Fibroblast of lung (primary cell): ENCODE results near the gene ZNF443. TPM values are rescaled to one million over a fixed set of nuclear protein-coding genes. Genes with fewer than 3 reads are reported as not detected.
"Not testable (repeated sequence)": the region's sequence is repeated elsewhere in the genome, so short reads cannot be mapped to it uniquely, and the experiment has no call there.

ENCODE experiments used
- DNase-seq, 2 donors: peaks; one replicate each; pipeline versions ENCODE4 v3.0.0 to v3.0.0-alpha.2; 2010; ENCODE audit warnings: low read depth in 2 of 2
- H2AFZ ChIP-seq: 2 replicates; pipeline ENCODE4 v1.5.1; 2012; ENCODE audit warnings: low read length, control low read depth, inconsistent platforms
- H3K27ac ChIP-seq: 2 replicates; pipeline ENCODE4 v1.5.1; 2011; ENCODE audit warnings: low read length, control low read depth; ENCODE audit not compliant: insufficient read depth
- H3K27me3 ChIP-seq: 2 replicates; pipeline ENCODE4 v1.5.1; 2011; ENCODE audit warnings: mild to moderate bottlenecking, low read length; ENCODE audit not compliant: control insufficient read depth, insufficient read depth
- H3K36me3 ChIP-seq: 2 replicates; pipeline ENCODE4 v1.5.1; 2011; ENCODE audit warnings: low read length; ENCODE audit not compliant: control insufficient read depth, insufficient read depth
- H3K4me1 ChIP-seq: 2 replicates; pipeline ENCODE4 v1.5.1; 2011; ENCODE audit warnings: low read length; ENCODE audit not compliant: control insufficient read depth, insufficient read depth; ENCODE audit errors: extremely low read depth
- H3K4me2 ChIP-seq: 2 replicates; pipeline ENCODE4 v1.5.1; 2011; ENCODE audit warnings: low read length, control low read depth; ENCODE audit not compliant: insufficient read depth; ENCODE audit errors: extremely low read depth
- H3K4me3 ChIP-seq, 4 experiments: fragments of 200-600 bp in 1 of 4; sonication (generic) in 1 of 4; replicated peaks in 1 of 4; 2 replicates each; pipeline ENCODE4 v1.5.1; 2011 to 2016; ENCODE audit warnings: low read length in 4 of 4, low read depth in 3 of 4, mild to moderate bottlenecking in 3 of 4, control low read depth in 2 of 4, inconsistent platforms in 1 of 4, mixed read lengths in 1 of 4; ENCODE audit not compliant: insufficient read depth in 1 of 4; ENCODE audit errors: control extremely low read depth in 1 of 4
- H3K79me2 ChIP-seq: 2 replicates; pipeline ENCODE4 v1.5.1; 2012; ENCODE audit warnings: mild to moderate bottlenecking, low read length, inconsistent platforms; ENCODE audit not compliant: control insufficient read depth, insufficient read depth
- H3K9ac ChIP-seq: 2 replicates; pipeline ENCODE4 v1.5.1; 2011; ENCODE audit warnings: mild to moderate bottlenecking, low read length, control low read depth; ENCODE audit not compliant: insufficient read depth
- H3K9me3 ChIP-seq: 2 replicates; pipeline ENCODE4 v1.5.1; 2012; ENCODE audit warnings: low read depth, low read length; ENCODE audit not compliant: control insufficient read depth, insufficient read depth
- H4K20me1 ChIP-seq: 2 replicates; pipeline ENCODE4 v1.5.1; 2011; ENCODE audit warnings: low read length; ENCODE audit not compliant: control insufficient read depth, insufficient read depth; ENCODE audit errors: extremely low read depth
- EZH2 ChIP-seq: IDR thresholded peaks from 2 replicates; pipeline ENCODE4 v1.5.1; 2012; ENCODE audit warnings: low read length, control low read depth, mild to moderate bottlenecking; ENCODE audit errors: missing control alignments
- polyA plus RNA-seq, 2 donors: library from polyadenylated mRNA; depleted of rRNA in 1 of 2; stranded (reverse) in 1 of 2; unstranded in 1 of 2; fragments of >200 nt; gene quantifications; 2 replicates each; pipeline ENCODE4 v1.2.1, GENCODE V29; 2011 to 2012; ENCODE audit warnings: missing spikeins in 1 of 2
- total RNA-seq: library from RNA; depleted of rRNA; stranded (reverse); fragments of >200 nt; gene quantifications from 2 replicates; pipeline ENCODE4 v1.2.1, GENCODE V29; 2014
- TF ChIP-seq, protein P1 (sequence below), 2 donors: IDR thresholded peaks in 1 of 2; conservative IDR thresholded peaks in 1 of 2; 1 replicate in 1 of 2; 2 replicates in 1 of 2; pipeline ENCODE4 v1.5.1; 2011 to 2012; ENCODE audit warnings: low read length in 2 of 2, control low read depth in 1 of 2, inconsistent platforms in 1 of 2, low read depth in 1 of 2, mild to moderate bottlenecking in 1 of 2

The ZNF443 gene
- total and polyA plus RNA-seq, 2 donors (not counting 1 experiment from before 2014, with no cell fraction given) = 1.1 to 2.3 TPM

DNA sequence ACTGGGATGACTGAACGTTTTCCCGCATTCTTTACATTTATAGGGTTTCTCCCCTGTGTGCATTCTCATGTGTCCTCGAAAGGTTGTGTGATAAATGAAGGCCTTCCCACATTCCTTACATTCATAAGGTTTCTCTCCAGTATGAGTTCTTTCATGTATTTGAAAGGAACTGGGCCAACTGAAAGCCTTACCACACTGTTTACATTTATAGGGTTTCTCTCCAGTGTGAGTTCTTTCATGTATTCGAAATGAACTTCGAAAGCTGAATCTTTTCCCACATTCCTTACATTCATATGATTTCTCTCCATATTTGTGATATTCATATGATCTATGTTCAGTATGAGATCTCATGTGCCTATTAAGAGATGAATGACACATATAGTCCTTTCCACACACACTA lies 24.4 kb upstream of the ZNF443 start:
- Histone ChIP-seq H2AFZ (no peak overlapping the region), H3K79me2 (no peaks in the 10 kb centered on the region), H3K9me3 (no peaks in the 10 kb centered on the region), H4K20me1 (no peaks in the 10 kb centered on the region), H3K27me3 (no peaks in the 10 kb centered on the region), H3K36me3 (no peaks in the 10 kb centered on the region), H3K4me1 (no peaks in the 10 kb centered on the region), H3K9ac (no peak overlapping the region), H3K27ac (no peak overlapping the region), H3K4me3 (no peak overlapping the region), H3K4me2 (no peak overlapping the region)
- TF ChIP-seq, protein P1, sequence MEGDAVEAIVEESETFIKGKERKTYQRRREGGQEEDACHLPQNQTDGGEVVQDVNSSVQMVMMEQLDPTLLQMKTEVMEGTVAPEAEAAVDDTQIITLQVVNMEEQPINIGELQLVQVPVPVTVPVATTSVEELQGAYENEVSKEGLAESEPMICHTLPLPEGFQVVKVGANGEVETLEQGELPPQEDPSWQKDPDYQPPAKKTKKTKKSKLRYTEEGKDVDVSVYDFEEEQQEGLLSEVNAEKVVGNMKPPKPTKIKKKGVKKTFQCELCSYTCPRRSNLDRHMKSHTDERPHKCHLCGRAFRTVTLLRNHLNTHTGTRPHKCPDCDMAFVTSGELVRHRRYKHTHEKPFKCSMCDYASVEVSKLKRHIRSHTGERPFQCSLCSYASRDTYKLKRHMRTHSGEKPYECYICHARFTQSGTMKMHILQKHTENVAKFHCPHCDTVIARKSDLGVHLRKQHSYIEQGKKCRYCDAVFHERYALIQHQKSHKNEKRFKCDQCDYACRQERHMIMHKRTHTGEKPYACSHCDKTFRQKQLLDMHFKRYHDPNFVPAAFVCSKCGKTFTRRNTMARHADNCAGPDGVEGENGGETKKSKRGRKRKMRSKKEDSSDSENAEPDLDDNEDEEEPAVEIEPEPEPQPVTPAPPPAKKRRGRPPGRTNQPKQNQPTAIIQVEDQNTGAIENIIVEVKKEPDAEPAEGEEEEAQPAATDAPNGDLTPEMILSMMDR (conservative IDR thresholded peaks at IDR 0.05 in 1 of 2, IDR thresholded peaks at IDR 0.05 in 1 of 2; ENCODE audit: low read depth in 1 of 2, low read length in 2 of 2) = no peak
- TF ChIP-seq EZH2 = no peak
- DNase-seq = peak in 1 of 2 donors; percentile 2

DNA sequence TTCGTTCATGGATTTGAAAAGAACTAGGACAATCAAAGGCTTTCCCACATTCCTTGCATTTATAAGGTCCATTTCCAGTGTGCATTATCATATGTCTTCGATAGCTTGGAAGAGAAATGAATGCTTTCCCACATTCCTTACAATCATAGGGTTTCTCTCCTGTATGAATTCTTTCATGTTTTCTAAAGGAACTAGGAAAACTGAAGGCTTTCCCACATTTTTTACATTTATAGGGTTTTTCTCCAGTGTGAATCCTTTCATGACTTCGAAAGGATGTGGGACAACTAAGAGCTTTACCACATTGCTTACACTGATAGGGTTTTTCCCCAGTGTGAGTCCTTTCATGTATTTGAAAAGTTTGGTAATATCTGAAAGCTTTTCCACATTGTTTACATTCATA lies 23.9 kb upstream of the ZNF443 start:
- no peak for TF ChIP-seq EZH2
- TF ChIP-seq, protein P1 (conservative IDR thresholded peaks at IDR 0.05 in 1 of 2, IDR thresholded peaks at IDR 0.05 in 1 of 2; ENCODE audit: low read depth in 1 of 2, low read length in 2 of 2) = no peak
- Histone ChIP-seq H3K9ac (no peak overlapping the region), H3K4me1 (no peaks in the 10 kb centered on the region), H3K9me3 (no peaks in the 10 kb centered on the region), H3K36me3 (no peaks in the 10 kb centered on the region), H3K4me3 (no peak overlapping the region), H2AFZ (no peak overlapping the region), H3K79me2 (no peaks in the 10 kb centered on the region), H3K27ac (no peak overlapping the region), H4K20me1 (no peaks in the 10 kb centered on the region), H3K27me3 (no peaks in the 10 kb centered on the region), H3K4me2 (no peak overlapping the region)
- no peak for DNase-seq

DNA sequence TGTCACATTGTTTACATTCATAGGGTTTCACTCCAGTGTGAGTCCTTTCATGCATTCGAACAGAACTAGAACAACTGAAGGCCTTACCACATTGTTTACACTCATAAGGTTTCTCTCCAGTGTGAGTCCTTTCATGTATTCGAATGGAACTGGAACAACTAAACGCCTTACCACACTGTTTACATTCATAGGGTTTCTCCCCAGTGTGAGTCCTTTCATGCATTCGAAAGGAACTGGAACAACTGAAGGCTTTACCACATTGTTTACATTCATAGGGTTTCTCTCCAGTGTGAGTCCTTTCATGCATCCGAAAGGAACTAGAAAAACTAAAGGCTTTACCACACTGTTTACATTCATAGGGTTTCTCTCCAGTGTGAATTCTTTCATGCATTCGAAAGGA lies 23.3 kb upstream of the ZNF443 start:
- DNase-seq, H3K4me1 ChIP-seq, H4K20me1 ChIP-seq, H3K4me2 ChIP-seq, H3K36me3 ChIP-seq, H3K27ac ChIP-seq, H3K4me3 ChIP-seq, H3K27me3 ChIP-seq, H2AFZ ChIP-seq, H3K79me2 ChIP-seq, H3K9me3 ChIP-seq, H3K9ac ChIP-seq: not testable (repeated sequence)
